Gastrocnemius medialis (tissue), 4 donors: ENCODE data around the gene RNF6. TPM values are rescaled to one million over a fixed set of nuclear protein-coding genes. Genes with fewer than 3 reads are reported as not detected.
A peak's percentile ranks its signal among the peaks of the same experiment; 100 is the strongest.

Experiments used
- ATAC-seq, 2 donors: fragments of 150-250 bp; one replicate each; pipeline ENCODE4 v1.9.1; 2016
- DNase-seq, 2 donors: peaks; one replicate each; pipeline ENCODE4 v3.0.0-alpha.2; 2019
- H3K27ac ChIP-seq, 4 donors: fragments of 200-600 bp; sonication (generic); 1 replicate in 1 of 4; 2 replicates in 3 of 4; pipeline ENCODE4 v1.5.1; 2016 to 2018; ENCODE audit warnings: mild to moderate bottlenecking in 2 of 4, moderate library complexity in 1 of 4
- H3K27me3 ChIP-seq, 3 donors: fragments of 200-600 bp; sonication (generic) in 2 of 3; 1 replicate in 1 of 3; 2 replicates in 2 of 3; pipeline versions ENCODE4 v1.5.1 to v1.6.0; 2016 to 2019; ENCODE audit warnings: mild to moderate bottlenecking in 1 of 3, moderate library complexity in 1 of 3
- H3K36me3 ChIP-seq, 2 donors: fragments of 200-600 bp; sonication (generic) in 1 of 2; one replicate each; pipeline ENCODE4 v1.5.1; 2017 to 2018
- H3K4me1 ChIP-seq, 2 donors: fragments of 200-600 bp; sonication (generic) in 1 of 2; one replicate each; pipeline ENCODE4 v1.5.1; 2016 to 2017; ENCODE audit warnings: mild to moderate bottlenecking in 2 of 2
- H3K4me3 ChIP-seq, 4 donors: fragments of 200-600 bp; sonication (generic) in 3 of 4; 1 replicate in 1 of 4; 2 replicates in 3 of 4; pipeline ENCODE4 v1.5.1; 2016 to 2019; ENCODE audit warnings: mild to moderate bottlenecking in 2 of 4
- H3K9me3 ChIP-seq, 3 donors: fragments of 200-600 bp; sonication (generic) in 2 of 3; 1 replicate in 1 of 3; 2 replicates in 2 of 3; pipeline ENCODE4 v1.5.1; 2016 to 2019
- POLR2A ChIP-seq, 2 donors: fragments of 450-650 bp; IDR thresholded peaks; one replicate each; pipeline ENCODE4 v1.6.1; 2017; ENCODE audit warnings: antibody characterized with exemption in 2 of 2, mild to moderate bottlenecking in 2 of 2, moderate library complexity in 2 of 2
- in situ Hi-C, 4 donors: fragments of 200-750 bp; cut with MboI; loops; one replicate each; pipeline versions ENCODE4 v1.15.0 to v1.8.0; 2017; ENCODE audit warnings: low sequenced_read_pairs in 4 of 4
- intact Hi-C: fragments of 100-400 bp; cut with DNase I; formaldehyde crosslinking; loops from one replicate; pipeline ENCODE4 v1.15.1; 2023; ENCODE audit warnings: low total_unique reads
- total RNA-seq, 4 donors: library from RNA; depleted of rRNA; stranded (reverse); fragments of >200 nt; gene quantifications; one replicate each; pipeline versions ENCODE4 v1.1.0 to v1.2.3, GENCODE V29; 2016
- TF ChIP-seq, protein P1 (sequence below), 5 experiments: fragments of 450-650 bp in 3 of 5; fragments of 200-600 bp in 2 of 5; sonication (generic) in 2 of 5; IDR thresholded peaks in 4 of 5; conservative IDR thresholded peaks in 1 of 5; 1 replicate in 4 of 5; 2 replicates in 1 of 5; pipeline ENCODE4 v1.5.1; 2016 to 2019; ENCODE audit warnings: antibody characterized with exemption in 5 of 5, mild to moderate bottlenecking in 3 of 5, moderate library complexity in 3 of 5

RNF6 gene
- total RNA-seq, 4 donors from 2014 or later = 28.6 to 36.1 (median 32.2) TPM

DNA sequence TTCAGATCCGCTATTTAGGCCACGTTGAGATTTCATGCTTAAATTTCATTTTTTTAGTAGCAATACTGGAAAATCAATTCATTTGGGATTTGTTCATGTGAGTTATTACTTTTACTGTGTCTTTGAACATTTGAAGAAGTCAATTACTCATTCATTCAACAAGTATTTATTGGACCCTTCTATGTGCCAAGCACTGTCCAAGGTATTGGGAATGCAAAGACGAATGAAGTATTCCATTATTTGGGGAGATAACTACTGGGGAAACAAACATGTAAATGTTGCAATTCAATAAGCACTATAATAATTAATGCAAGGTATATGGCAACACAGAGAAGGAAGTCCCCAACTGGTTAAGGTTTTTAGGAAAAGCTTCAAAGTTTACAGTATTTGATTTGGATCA lies 37.5 kb upstream of the RNF6 start:
- H3K4me3 ChIP-seq = no peak overlapping the region
- H3K36me3 ChIP-seq = no peaks in the 10 kb centered on the region
- H3K27ac ChIP-seq = no peak overlapping the region
- no peaks in the 10 kb centered on the region for H3K27me3 ChIP-seq
- H3K4me1 ChIP-seq = peaks cover 36 to 54% of the 10 kb centered on the region in 2 donors
- intact Hi-C loops (loop anchor here (10.0 kb wide), 1 partner anchor 295 kb away; the partner anchor contains the start of gene WASF3), in situ Hi-C loops (no loop called here)
- ATAC-seq = no peak
- DNase-seq = no peak
- TF ChIP-seq, protein P1, sequence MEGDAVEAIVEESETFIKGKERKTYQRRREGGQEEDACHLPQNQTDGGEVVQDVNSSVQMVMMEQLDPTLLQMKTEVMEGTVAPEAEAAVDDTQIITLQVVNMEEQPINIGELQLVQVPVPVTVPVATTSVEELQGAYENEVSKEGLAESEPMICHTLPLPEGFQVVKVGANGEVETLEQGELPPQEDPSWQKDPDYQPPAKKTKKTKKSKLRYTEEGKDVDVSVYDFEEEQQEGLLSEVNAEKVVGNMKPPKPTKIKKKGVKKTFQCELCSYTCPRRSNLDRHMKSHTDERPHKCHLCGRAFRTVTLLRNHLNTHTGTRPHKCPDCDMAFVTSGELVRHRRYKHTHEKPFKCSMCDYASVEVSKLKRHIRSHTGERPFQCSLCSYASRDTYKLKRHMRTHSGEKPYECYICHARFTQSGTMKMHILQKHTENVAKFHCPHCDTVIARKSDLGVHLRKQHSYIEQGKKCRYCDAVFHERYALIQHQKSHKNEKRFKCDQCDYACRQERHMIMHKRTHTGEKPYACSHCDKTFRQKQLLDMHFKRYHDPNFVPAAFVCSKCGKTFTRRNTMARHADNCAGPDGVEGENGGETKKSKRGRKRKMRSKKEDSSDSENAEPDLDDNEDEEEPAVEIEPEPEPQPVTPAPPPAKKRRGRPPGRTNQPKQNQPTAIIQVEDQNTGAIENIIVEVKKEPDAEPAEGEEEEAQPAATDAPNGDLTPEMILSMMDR (IDR thresholded peaks at IDR 0.05 in 4 of 5, conservative IDR thresholded peaks at IDR 0.05 in 1 of 5) = no peak
- TF ChIP-seq POLR2A (IDR thresholded peaks at IDR 0.05) = no peak
- no peaks in the 10 kb centered on the region for H3K9me3 ChIP-seq

DNA sequence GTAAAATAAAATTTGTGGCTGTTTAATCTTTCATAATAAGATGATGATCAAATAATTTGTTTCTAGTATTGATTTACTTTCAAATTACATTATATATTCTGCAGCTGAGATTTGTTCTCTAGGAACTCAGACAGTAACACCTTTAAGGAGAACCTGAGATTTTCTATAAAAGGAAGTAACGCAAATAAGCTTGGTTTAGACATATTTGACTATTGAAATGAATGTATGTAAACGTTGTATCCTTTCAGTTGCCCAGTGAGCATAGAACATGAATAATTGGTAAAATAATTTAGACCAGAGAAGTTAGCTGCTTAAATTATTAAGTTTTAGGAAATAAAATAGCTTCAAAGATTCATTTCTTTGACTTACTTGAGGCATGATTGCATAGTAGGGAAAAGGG lies 34.9 kb upstream of the RNF6 start:
- TF ChIP-seq, protein P1 (IDR thresholded peaks at IDR 0.05 in 4 of 5, conservative IDR thresholded peaks at IDR 0.05 in 1 of 5) = no peak
- TF ChIP-seq POLR2A (IDR thresholded peaks at IDR 0.05) = no peak
- Histone ChIP-seq H3K36me3 (no peaks in the 10 kb centered on the region), H3K4me1 (peaks cover 36 to 57% of the 10 kb centered on the region in 2 donors), H3K4me3 (peak overlapping the region in 1 of 4 donors; percentile 91), H3K27ac (no peak overlapping the region), H3K9me3 (no peaks in the 10 kb centered on the region), H3K27me3 (no peaks in the 10 kb centered on the region)
- ATAC-seq = no peak
- no peak for DNase-seq
- intact Hi-C loops = loop anchor here (1.0 to 10.0 kb wide), 2 partner anchors 66 to 298 kb away; partner anchors contain the start of gene WASF3
- in situ Hi-C loops = no loop called here

DNA sequence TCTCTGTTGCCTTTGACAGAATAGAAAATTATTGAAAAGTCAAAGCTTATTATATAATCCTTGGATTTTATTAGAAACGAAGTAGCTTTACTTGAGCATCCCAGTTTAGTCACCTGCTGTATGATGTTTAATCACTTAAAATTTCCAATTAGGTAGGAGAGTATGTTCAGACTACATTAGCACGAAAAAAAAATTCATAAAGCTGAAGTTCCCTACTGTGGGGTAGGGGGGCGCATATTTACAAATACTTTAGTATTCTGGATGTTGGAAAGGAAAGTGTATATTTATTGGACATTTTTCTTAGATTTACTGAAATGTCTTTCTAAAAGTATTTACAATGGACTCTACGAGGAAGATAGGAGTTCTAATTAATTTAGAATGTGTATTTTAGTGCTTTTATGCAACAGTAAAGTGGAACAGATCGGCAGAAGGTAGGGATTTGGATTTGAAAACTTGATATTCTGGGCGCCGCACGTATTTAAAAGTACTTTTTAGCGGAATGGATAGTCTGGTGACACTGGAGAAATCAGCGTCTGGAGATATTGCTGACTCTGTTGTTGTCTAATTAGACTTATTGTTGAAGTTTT lies 33.7 kb upstream of the RNF6 start:
- no peak for ATAC-seq
- in situ Hi-C loops = no loop called here
- H3K27me3 ChIP-seq = no peaks in the 10 kb centered on the region
- no peak for TF ChIP-seq POLR2A (IDR thresholded peaks at IDR 0.05)
- TF ChIP-seq, protein P1 (IDR thresholded peaks at IDR 0.05 in 4 of 5, conservative IDR thresholded peaks at IDR 0.05 in 1 of 5) = peak in 1 of 5 experiments; percentile 27
- H3K27ac ChIP-seq = peak overlapping the region; percentile 89 to 95 (median 93)
- H3K9me3 ChIP-seq = no peaks in the 10 kb centered on the region
- DNase-seq = no peak
- intact Hi-C loops = loop anchor here (2.0 to 10.0 kb wide), 2 partner anchors 71 to 299 kb away; partner anchors contain the start of gene WASF3
- H3K4me1 ChIP-seq = peaks cover 29 to 44% of the 10 kb centered on the region in 2 donors
- no peaks in the 10 kb centered on the region for H3K36me3 ChIP-seq
- peak overlapping the region; percentile 78 to 91 (median 88) for H3K4me3 ChIP-seq

DNA sequence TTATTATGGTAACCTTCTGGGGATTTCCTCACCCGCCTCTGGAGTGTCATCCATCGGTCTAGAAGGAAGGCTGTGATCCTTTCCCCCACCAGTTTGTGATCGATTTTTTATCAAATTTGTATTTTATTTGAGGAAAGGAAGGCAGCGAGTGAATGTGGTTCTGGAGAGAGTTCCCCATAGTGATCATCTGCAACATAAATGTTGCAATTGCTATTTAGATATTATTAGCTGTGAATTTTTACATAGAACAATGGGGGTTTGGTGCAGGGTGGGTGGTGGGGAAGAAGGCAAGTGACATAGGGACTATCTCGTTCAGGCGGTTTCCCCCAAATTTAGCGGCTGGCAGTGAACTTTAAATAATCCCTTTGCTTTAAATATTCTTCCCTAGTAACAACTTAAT lies 33.0 kb upstream of the RNF6 start:
- ATAC-seq (no peak), DNase-seq (no peak)
- in situ Hi-C loops = no loop called here
- Histone ChIP-seq H3K9me3 (no peaks in the 10 kb centered on the region), H3K27ac (peak overlapping the region; percentile 89 to 95 (median 93)), H3K36me3 (no peaks in the 10 kb centered on the region), H3K4me1 (peaks cover 25 to 38% of the 10 kb centered on the region in 2 donors), H3K27me3 (no peaks in the 10 kb centered on the region), H3K4me3 (peak overlapping the region; percentile 78 to 91 (median 88))
- no peak for TF ChIP-seq POLR2A (IDR thresholded peaks at IDR 0.05)
- TF ChIP-seq, protein P1 (IDR thresholded peaks at IDR 0.05 in 4 of 5, conservative IDR thresholded peaks at IDR 0.05 in 1 of 5) = no peak
- intact Hi-C loops = loop anchor here (2.0 to 10.0 kb wide), 2 partner anchors 72 to 300 kb away; partner anchors contain the start of gene WASF3
